ENCODE results near the gene GNLY. TPM values are rescaled to one million over a fixed set of nuclear protein-coding genes. Genes with fewer than 3 reads are reported as not detected.

Gene GNLY
- total RNA-seq, 2 donors from 2014 or later, result not detected

DNA sequence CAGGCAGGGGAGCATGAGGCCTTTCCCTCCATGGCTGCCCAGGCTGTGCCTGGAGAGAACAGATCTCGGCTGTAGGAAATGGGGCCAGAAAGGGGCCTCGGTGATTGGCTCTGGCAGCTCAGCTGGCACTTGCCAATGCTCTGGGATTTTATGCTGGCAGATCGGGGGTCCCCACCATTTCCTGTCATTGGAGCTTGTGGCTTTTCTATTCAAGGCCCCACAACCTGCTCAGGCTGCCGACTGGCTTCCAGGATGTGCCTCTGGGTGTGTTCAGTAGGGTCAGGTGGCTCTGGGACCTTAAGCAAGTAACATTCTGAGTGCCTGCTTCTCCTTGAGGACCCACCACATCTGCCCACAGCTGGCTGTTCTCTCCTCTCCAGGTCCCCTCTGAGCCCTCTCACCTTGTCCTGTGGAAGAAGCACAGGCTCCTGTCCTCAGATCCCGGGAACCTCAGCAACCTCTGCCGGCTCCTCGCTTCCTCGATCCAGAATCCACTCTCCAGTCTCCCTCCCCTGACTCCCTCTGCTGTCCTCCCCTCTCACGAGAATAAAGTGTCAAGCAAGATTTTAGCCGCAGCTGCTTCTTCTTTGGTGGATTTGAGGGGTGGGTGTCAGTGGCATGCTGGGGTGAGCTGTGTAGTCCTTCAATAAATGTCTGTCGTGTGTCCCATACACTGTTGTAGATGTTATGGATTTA lies 4.2 kb downstream of the GNLY start:
- H3K4me1 Mint-ChIP-seq, result peaks cover 11% of the 10 kb centered on the region
- no peaks in the 10 kb centered on the region for H3K9me3 ChIP-seq (ENCODE audit: control insufficient read depth, low read length)
- no peak overlapping the region for H3K4me3 ChIP-seq (ENCODE audit: low read length)
- H3K4me1 ChIP-seq (ENCODE audit: control insufficient read depth, insufficient read depth, low read length), result no peaks in the 10 kb centered on the region
- no peaks in the 10 kb centered on the region for H3K36me3 Mint-ChIP-seq (ENCODE audit: low read depth)
- no peak overlapping the region for H3K27ac Mint-ChIP-seq
- 69 to 77% methylated on average over 6 to 11 of the region's 11 CpGs for WGBS, 2 experiments (ENCODE audit: insufficient coverage in 1 of 2, insufficient read length in 1 of 2)
- DNase-seq, result no peak
- H3K27me3 Mint-ChIP-seq (ENCODE audit: insufficient read depth), result peaks cover 48% of the 10 kb centered on the region
- no peak overlapping the region for H3K4me3 Mint-ChIP-seq
- no peaks in the 10 kb centered on the region for H3K36me3 ChIP-seq (ENCODE audit: control insufficient read depth, insufficient read depth, low read length)
- no peak overlapping the region for H3K9ac ChIP-seq (ENCODE audit: extremely low read depth, low read length, poor library complexity, severe bottlenecking)
- no peaks in the 10 kb centered on the region for H3K9me3 Mint-ChIP-seq
- TF ChIP-seq, protein P1, sequence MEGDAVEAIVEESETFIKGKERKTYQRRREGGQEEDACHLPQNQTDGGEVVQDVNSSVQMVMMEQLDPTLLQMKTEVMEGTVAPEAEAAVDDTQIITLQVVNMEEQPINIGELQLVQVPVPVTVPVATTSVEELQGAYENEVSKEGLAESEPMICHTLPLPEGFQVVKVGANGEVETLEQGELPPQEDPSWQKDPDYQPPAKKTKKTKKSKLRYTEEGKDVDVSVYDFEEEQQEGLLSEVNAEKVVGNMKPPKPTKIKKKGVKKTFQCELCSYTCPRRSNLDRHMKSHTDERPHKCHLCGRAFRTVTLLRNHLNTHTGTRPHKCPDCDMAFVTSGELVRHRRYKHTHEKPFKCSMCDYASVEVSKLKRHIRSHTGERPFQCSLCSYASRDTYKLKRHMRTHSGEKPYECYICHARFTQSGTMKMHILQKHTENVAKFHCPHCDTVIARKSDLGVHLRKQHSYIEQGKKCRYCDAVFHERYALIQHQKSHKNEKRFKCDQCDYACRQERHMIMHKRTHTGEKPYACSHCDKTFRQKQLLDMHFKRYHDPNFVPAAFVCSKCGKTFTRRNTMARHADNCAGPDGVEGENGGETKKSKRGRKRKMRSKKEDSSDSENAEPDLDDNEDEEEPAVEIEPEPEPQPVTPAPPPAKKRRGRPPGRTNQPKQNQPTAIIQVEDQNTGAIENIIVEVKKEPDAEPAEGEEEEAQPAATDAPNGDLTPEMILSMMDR (conservative IDR thresholded peaks at IDR 0.05), result no peak
- no peak overlapping the region for H3K27ac ChIP-seq (ENCODE audit: low read depth, low read length)
- H3K27me3 ChIP-seq (ENCODE audit: control insufficient read depth, insufficient read depth, low read length, poor library complexity, severe bottlenecking), result peaks cover 40% of the 10 kb centered on the region

DNA sequence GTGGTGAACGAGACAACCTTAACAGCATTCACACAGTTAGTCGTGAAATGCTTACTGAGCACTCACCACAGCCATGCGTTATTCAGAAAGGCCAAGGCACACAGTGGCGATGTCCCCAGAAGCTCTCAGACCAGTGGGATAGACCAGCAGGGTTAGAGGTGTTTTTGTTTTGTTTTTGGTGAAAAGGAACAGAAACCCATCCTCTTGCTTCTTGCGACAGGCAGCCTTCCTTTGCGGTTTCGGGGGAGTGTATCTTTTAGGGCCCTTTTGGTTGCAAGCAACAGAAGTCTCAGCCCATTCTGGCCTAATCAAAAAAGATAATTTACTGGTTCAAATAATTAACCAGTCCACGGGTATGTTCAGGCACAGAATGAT lies 4.7 kb downstream of the GNLY start:
- 84 to 87% methylated on average over 7 to 8 of the region's 8 CpGs for WGBS, 2 experiments (ENCODE audit: insufficient coverage in 1 of 2, insufficient read length in 1 of 2)
- H3K36me3 Mint-ChIP-seq (ENCODE audit: low read depth), result no peaks in the 10 kb centered on the region
- Histone ChIP-seq H3K27me3 (ENCODE audit: control insufficient read depth, insufficient read depth, low read length, poor library complexity, severe bottlenecking) (peaks cover 35% of the 10 kb centered on the region), H3K27ac (ENCODE audit: low read depth, low read length) (no peak overlapping the region), H3K9ac (ENCODE audit: extremely low read depth, low read length, poor library complexity, severe bottlenecking) (no peak overlapping the region), H3K36me3 (ENCODE audit: control insufficient read depth, insufficient read depth, low read length) (no peaks in the 10 kb centered on the region), H3K4me3 (ENCODE audit: low read length) (no peak overlapping the region), H3K4me1 (ENCODE audit: control insufficient read depth, insufficient read depth, low read length) (no peaks in the 10 kb centered on the region), H3K9me3 (ENCODE audit: control insufficient read depth, low read length) (no peaks in the 10 kb centered on the region)
- H3K9me3 Mint-ChIP-seq, result no peaks in the 10 kb centered on the region
- peaks cover 44% of the 10 kb centered on the region for H3K27me3 Mint-ChIP-seq (ENCODE audit: insufficient read depth)
- no peak overlapping the region for H3K4me3 Mint-ChIP-seq
- DNase-seq, result no peak
- TF ChIP-seq, protein P1 (conservative IDR thresholded peaks at IDR 0.05), result no peak
- H3K27ac Mint-ChIP-seq, result no peak overlapping the region
- peaks cover 11% of the 10 kb centered on the region for H3K4me1 Mint-ChIP-seq

DNA sequence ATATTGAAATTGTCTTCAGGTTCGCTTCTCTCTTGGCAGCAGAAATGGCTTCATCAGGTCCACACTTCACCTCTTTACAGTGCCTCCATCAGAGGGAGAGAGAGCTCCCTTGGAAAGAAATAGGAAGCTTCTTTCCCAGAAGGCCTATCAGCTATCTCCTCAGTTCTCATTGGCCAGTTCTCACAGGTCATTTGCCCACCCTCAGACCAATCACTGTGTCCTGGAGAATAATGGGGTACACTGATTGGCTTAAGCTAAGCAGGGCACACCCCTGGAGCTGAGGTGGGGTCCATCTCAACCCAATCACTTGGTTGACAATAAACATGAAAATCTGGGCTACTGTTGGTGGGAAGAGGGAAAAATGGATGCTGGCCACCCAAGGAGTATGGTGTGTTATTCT lies 5.2 kb downstream of the GNLY start:
- H3K27me3 Mint-ChIP-seq (ENCODE audit: insufficient read depth), result peaks cover 44% of the 10 kb centered on the region
- H3K9me3 ChIP-seq (ENCODE audit: control insufficient read depth, low read length), result no peaks in the 10 kb centered on the region
- H3K4me3 ChIP-seq (ENCODE audit: low read length), result no peak overlapping the region
- TF ChIP-seq, protein P1 (conservative IDR thresholded peaks at IDR 0.05), result no peak
- no peaks in the 10 kb centered on the region for H3K36me3 ChIP-seq (ENCODE audit: control insufficient read depth, insufficient read depth, low read length)
- no peak overlapping the region for H3K4me3 Mint-ChIP-seq
- H3K27me3 ChIP-seq (ENCODE audit: control insufficient read depth, insufficient read depth, low read length, poor library complexity, severe bottlenecking), result peaks cover 35% of the 10 kb centered on the region
- no peak overlapping the region for H3K27ac ChIP-seq (ENCODE audit: low read depth, low read length)
- peaks cover 11% of the 10 kb centered on the region for H3K4me1 Mint-ChIP-seq
- H3K9me3 Mint-ChIP-seq, result no peaks in the 10 kb centered on the region
- H3K4me1 ChIP-seq (ENCODE audit: control insufficient read depth, insufficient read depth, low read length), result no peaks in the 10 kb centered on the region
- 96 to 100% methylated on average over 1 of the region's 1 CpG for WGBS, 2 experiments (ENCODE audit: insufficient coverage in 1 of 2, insufficient read length in 1 of 2)
- H3K36me3 Mint-ChIP-seq (ENCODE audit: low read depth), result no peaks in the 10 kb centered on the region
- DNase-seq, result no peak
- H3K27ac Mint-ChIP-seq, result no peak overlapping the region
- no peak overlapping the region for H3K9ac ChIP-seq (ENCODE audit: extremely low read depth, low read length, poor library complexity, severe bottlenecking)

Measured in endodermal cell (in vitro differentiated cells).